Glomerular endothelial cell (primary cell): ENCODE measurements around the gene GPR119. TPM values are rescaled to one million over a fixed set of nuclear protein-coding genes. Genes with fewer than 3 reads are reported as not detected.
"Not testable (repeated sequence)": the region's sequence is repeated elsewhere in the genome, so short reads cannot be mapped to it uniquely, and the experiment has no call there.

Experiments
- DNase-seq: peaks from one replicate; pipeline ENCODE4 v3.0.0-alpha.2; 2011; ENCODE audit warnings: low read depth, low spot score; ENCODE audit errors: extremely low read depth
- total RNA-seq: library from RNA; depleted of rRNA; stranded (reverse); fragments of >200 nt; gene quantifications from 2 replicates; pipeline ENCODE4 v1.2.3, GENCODE V29; 2015

GPR119 gene
- total RNA-seq, 1 donor from 2014 or later = not detected

DNA sequence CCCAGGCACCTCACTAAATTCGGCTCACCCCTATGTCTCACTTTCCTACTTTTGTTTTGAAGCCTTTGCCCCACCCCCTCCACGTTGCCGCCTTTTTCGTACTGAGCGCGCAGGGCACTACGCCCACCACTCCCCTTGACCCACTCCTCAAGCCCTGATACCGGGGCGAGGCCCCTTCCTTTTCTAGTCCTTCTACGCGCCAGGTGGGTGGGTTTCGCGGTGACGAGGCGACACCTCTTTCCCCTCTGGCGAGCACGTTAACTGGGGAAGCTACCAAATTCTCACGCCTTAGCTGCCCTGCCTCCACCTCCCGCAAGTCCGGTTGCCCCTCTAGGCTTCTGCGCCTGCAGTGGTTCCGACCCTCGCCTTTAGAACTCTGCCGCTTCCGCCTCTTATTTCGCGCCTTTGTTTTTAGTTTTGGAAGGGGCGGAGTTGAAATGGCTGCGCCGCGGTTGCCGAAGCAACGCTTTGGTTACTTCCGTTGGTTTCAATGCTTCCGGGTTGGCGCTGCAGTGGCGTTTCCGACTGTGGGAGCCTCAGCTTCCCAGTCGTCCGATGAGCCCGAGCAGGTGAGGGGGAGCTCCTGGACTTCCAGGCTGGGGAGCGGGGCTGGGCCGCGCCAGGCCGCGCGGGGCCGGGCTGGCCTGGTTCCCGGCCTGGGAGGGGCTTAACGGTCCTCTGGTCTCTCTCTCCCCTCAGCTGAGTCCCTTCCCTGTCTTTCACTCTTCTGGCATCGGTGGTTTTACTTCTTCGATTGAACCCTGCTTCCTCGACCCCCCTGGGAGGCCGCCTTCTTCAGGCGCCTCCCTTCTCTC is 45.9 kb downstream of the GPR119 start, which contains the start of gene SLC25A14:
Gene SLC25A14 (plus strand): TSS at position 512 of the 815 bp plus-strand sequence. CDS start 360 bp downstream, outside the sequence.
- no peak for DNase-seq

GRCh38 chrX:130338869-130339268 is 46.6 kb downstream of the GPR119 start:
- DNase-seq = not testable (repeated sequence)

DNA sequence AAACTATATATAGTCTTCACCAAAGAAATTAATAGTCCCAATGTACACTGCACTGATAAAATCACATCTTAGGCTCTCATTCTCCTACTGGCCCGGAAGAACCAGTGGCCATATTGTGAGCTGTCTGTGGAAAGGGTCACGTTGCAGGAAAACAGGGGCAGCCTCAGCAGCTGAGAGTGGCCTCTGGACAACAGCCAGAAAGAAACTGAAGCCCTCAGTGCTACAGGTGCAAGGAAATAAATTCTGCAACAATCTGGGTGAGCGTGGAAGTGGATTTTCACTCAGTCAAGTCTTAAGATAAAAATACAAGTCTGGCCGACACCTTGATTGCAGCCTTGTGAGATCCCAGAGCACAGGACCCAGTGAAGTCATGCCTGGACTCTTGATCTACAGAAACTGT is 48.9 kb downstream of the GPR119 start:
- no peak for DNase-seq

Other genes starting within 250 kb of the GPR119 start
- 16.4 and 16.9 TPM in 2 replicates for gene AIFM1, start 219.8 kb downstream of the GPR119 start, total RNA-seq
- gene RAB33A, start 213.7 kb downstream of the GPR119 start, total RNA-seq = 0.47 and 0.92 TPM in 2 replicates
- gene ZNF280C, start 116.8 kb downstream of the GPR119 start, total RNA-seq = 4.5 and 5.2 TPM in 2 replicates
- gene SLC25A14, start 45.8 kb downstream of the GPR119 start, total RNA-seq = 10.9 and 11.1 TPM in 2 replicates
- 14.4 and 19.7 TPM in 2 replicates for gene RBMX2, start 16.3 kb upstream of the GPR119 start, total RNA-seq